Vagina (tissue), 2 donors: ENCODE measurements around the gene TCF7. TPM values are rescaled to one million over a fixed set of nuclear protein-coding genes. Genes with fewer than 3 reads are reported as not detected.
"Not testable (repeated sequence)": the region's sequence is repeated elsewhere in the genome, so short reads cannot be mapped to it uniquely, and the experiment has no call there.

Source experiments
- DNase-seq, 2 donors: peaks; one replicate each; pipeline ENCODE4 v3.0.0-alpha.2; 2017; ENCODE audit errors: extremely low spot score in 2 of 2
- H3K27ac ChIP-seq: fragments of 200-600 bp; sonication (generic); one replicate; pipeline ENCODE4 v1.5.1; 2019
- H3K27me3 ChIP-seq: fragments of 200-600 bp; sonication (generic); one replicate; pipeline ENCODE4 v1.5.1; 2019
- H3K36me3 ChIP-seq, 2 donors: fragments of 200-600 bp; sonication (generic); one replicate each; pipeline ENCODE4 v1.5.1; 2017 to 2019
- H3K4me1 ChIP-seq: fragments of 200-600 bp; sonication (generic); one replicate; pipeline ENCODE4 v1.5.1; 2019
- H3K4me3 ChIP-seq, 2 donors: fragments of 200-600 bp; sonication (generic); 1 replicate in 1 of 2; 2 replicates in 1 of 2; pipeline ENCODE4 v1.5.1; 2016 to 2019
- H3K9me3 ChIP-seq: fragments of 200-600 bp; sonication (generic); one replicate; pipeline ENCODE4 v1.5.1; 2019
- CTCF ChIP-seq, 3 experiments: fragments of 450-650 bp in 2 of 3; fragments of 200-600 bp in 1 of 3; sonication (generic) in 1 of 3; IDR thresholded peaks; one replicate each; pipeline ENCODE4 v1.5.1; 2017 to 2019; ENCODE audit warnings: antibody characterized with exemption in 3 of 3, mild to moderate bottlenecking in 2 of 3, moderate library complexity in 2 of 3
- POLR2A ChIP-seq, 2 donors: fragments of 450-650 bp; IDR thresholded peaks; one replicate each; pipeline ENCODE4 v1.6.1; 2017; ENCODE audit warnings: antibody characterized with exemption in 2 of 2, mild to moderate bottlenecking in 2 of 2, moderate library complexity in 2 of 2
- POLR2AphosphoS5 ChIP-seq, 2 donors: sonication (generic); formaldehyde crosslinking; IDR thresholded peaks; one replicate each; pipeline ENCODE4 v1.9.0; 2017; ENCODE audit warnings: antibody characterized with exemption in 2 of 2, mild to moderate bottlenecking in 2 of 2, low read depth in 1 of 2; ENCODE audit not compliant: insufficient read depth in 1 of 2
- intact Hi-C: fragments of 100-400 bp; cut with DNase I; formaldehyde crosslinking; loops from one replicate; pipeline ENCODE4 v1.15.1; 2023
- total RNA-seq: library from RNA; depleted of rRNA; stranded (reverse); fragments of >200 nt; gene quantifications from one replicate; pipeline ENCODE4 v1.2.3, GENCODE V29; 2016

Gene TCF7
- total RNA-seq, 1 donor from 2014 or later: 1.7 TPM

DNA sequence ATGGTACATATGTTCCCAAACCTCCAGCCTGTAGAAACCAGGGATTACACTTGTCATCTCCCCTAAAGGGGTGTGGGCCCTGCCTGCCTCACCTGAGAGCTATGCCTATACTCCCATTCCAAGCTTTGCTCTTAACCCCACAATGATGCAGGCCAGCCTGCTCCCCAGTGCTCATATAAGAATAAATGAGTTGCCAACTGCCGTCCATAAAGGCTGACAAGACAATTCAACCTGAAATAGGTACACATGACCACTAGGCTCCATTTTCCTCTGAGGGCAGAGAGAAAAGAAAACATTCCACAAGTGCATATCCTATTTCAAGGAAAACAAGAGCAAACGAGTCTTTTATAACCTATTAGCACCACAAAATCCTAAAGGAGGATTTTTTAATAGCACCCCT is 33.8 kb downstream of the TCF7 start:
- Histone ChIP-seq H3K9me3 (no peaks in the 10 kb centered on the region), H3K4me3 (no peak overlapping the region), H3K27me3 (no peaks in the 10 kb centered on the region), H3K4me1 (peaks cover 14% of the 10 kb centered on the region), H3K36me3 (peaks cover 0 to 40% of the 10 kb centered on the region in 2 donors), H3K27ac (no peak overlapping the region)
- intact Hi-C loops: no loop called here
- DNase-seq: no peak
- no peak for TF ChIP-seq POLR2AphosphoS5 (IDR thresholded peaks at IDR 0.05; ENCODE audit: insufficient read depth in 1 of 2, low read depth in 1 of 2)
- TF ChIP-seq CTCF (IDR thresholded peaks at IDR 0.05): no peak
- no peak for TF ChIP-seq POLR2A (IDR thresholded peaks at IDR 0.05)

DNA sequence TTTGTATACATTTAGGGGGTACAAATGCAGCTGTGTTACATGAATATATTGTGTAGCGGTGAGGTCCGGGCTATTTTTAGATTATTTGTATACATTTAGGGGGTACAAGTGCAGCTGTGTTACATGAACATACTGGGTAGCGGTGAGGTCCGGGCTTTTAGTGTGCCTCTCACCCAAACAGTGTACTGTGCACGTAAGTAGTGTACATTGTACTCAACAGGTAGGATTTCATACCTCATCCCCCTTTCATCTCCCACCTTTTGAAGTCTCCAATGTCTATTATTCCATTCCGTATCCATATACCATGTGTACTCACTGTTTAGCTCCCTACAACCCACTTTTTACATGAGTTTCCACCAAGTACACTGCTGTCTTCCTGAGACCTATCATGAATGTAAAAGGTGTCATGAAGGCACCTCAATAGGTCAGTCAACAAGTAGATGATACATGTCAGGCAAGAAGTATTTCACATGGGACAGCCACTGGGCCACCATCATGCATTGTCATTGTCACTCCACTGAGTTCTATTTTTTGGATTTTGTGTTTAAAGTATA is 34.6 kb downstream of the TCF7 start:
- Histone ChIP-seq H3K27ac (no peak overlapping the region), H3K27me3 (no peaks in the 10 kb centered on the region), H3K4me1 (peaks cover 14% of the 10 kb centered on the region), H3K9me3 (no peaks in the 10 kb centered on the region), H3K4me3 (no peak overlapping the region), H3K36me3 (peaks cover 0 to 48% of the 10 kb centered on the region in 2 donors)
- no peak for DNase-seq
- intact Hi-C loops: no loop called here
- TF ChIP-seq POLR2AphosphoS5 (IDR thresholded peaks at IDR 0.05; ENCODE audit: insufficient read depth in 1 of 2, low read depth in 1 of 2) (no peak), POLR2A (IDR thresholded peaks at IDR 0.05) (no peak), CTCF (IDR thresholded peaks at IDR 0.05) (no peak)

DNA sequence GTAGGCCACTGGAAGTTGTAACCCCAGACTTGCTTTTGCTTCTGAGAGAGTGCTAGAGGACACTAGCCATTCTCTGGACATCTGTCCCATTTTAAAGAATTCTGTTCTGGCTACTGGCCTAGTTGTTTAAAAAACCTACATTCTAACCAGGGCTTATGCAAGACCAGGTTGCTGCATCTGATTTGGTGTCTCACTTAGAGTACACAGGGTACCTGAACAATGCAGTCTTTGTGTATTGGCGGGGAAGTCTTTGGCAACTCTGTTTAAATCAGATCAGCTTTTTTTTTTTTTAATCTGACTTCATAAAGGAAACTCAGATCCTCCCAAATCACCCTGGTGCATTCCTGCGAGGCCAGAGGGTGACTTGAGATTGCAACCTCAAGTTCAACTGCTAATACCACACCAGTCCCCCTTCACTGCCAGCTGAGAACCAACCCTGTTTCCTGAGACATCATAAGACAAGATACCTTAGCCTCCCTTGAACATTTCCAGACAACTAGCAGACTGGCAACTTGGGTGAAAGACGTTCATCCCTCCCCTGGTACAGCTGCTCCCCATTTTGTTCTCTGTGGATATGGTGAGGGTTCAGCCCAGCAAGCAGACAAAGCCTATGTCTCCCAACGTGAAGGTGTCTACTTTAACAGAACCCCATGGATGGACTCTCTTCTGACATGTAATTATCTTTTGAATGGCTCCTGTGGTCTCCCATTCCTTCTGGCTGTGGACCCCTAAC is 35.3 kb downstream of the TCF7 start:
- no peak for DNase-seq
- peaks cover 0 to 53% of the 10 kb centered on the region in 2 donors for H3K36me3 ChIP-seq
- H3K4me1 ChIP-seq: peaks cover 14% of the 10 kb centered on the region
- no peak for TF ChIP-seq POLR2A (IDR thresholded peaks at IDR 0.05)
- no peak for TF ChIP-seq POLR2AphosphoS5 (IDR thresholded peaks at IDR 0.05; ENCODE audit: insufficient read depth in 1 of 2, low read depth in 1 of 2)
- no peak for TF ChIP-seq CTCF (IDR thresholded peaks at IDR 0.05)
- H3K27me3 ChIP-seq: no peaks in the 10 kb centered on the region
- H3K27ac ChIP-seq: no peak overlapping the region
- no peaks in the 10 kb centered on the region for H3K9me3 ChIP-seq
- intact Hi-C loops: no loop called here
- no peak overlapping the region for H3K4me3 ChIP-seq

- DNase-seq: no peak
- H3K27me3 ChIP-seq: no peaks in the 10 kb centered on the region
- no peak overlapping the region for H3K4me3 ChIP-seq
- H3K9me3 ChIP-seq: no peaks in the 10 kb centered on the region
- H3K36me3 ChIP-seq: peaks cover 0 to 62% of the 10 kb centered on the region in 2 donors
- peaks cover 6% of the 10 kb centered on the region for H3K4me1 ChIP-seq
- no peak overlapping the region for H3K27ac ChIP-seq
- intact Hi-C loops: no loop called here
- TF ChIP-seq POLR2A (IDR thresholded peaks at IDR 0.05): no peak
- TF ChIP-seq POLR2AphosphoS5 (IDR thresholded peaks at IDR 0.05; ENCODE audit: insufficient read depth in 1 of 2, low read depth in 1 of 2): no peak
- no peak for TF ChIP-seq CTCF (IDR thresholded peaks at IDR 0.05)
Measured at GRCh38 chr5:134151723-134152122, 37.2 kb downstream of the TCF7 start.

DNA sequence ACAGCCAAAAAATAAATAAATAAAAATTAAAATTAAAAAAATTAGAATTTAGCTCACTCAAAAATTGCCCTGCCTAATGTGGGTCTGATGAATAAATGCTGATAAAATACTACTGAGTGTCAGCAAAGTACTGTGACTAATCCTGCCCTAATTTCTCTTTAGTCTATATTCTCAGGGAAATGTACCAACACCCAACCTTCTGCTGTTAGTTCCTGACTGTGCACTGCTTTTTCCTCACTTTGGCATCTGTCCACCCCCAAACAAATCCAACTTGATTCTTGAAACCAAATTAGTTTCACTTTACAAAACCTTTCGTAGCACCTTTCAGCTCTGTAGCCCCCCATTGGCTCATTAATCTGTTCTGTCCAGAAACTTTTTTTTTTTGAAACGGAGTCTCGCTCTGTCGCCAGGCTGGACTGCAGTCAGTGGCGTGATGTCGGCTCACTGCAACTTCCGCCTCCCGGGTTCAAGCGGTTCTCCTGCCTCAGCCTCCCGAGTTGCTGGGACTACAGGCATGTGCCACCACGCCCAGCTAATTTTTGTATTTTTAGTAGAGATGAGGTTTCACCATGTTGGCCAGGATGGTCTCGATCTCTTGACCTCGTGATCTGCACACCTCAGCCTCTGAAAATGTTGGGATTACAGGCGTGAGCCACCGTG is 37.8 kb downstream of the TCF7 start:
- H3K4me1 ChIP-seq, DNase-seq, intact Hi-C loops, H3K9me3 ChIP-seq, H3K27ac ChIP-seq, H3K27me3 ChIP-seq, H3K4me3 ChIP-seq: not testable (repeated sequence)
- peaks cover 0 to 68% of the 10 kb centered on the region in 2 donors for H3K36me3 ChIP-seq
